Chondrocyte (in vitro differentiated cells): ENCODE measurements around the gene ABHD17C. TPM values are rescaled to one million over a fixed set of nuclear protein-coding genes. Genes with fewer than 3 reads are reported as not detected.
A peak's percentile ranks its signal among the peaks of the same experiment; 100 is the strongest.
"Not testable (repeated sequence)": the region's sequence is repeated elsewhere in the genome, so short reads cannot be mapped to it uniquely, and the experiment has no call there.

Experiments
- DNase-seq: peaks from one replicate; pipeline ENCODE4 v3.0.0; 2021; ENCODE audit warnings: mixed read lengths, low spot score
- H3K27ac Mint-ChIP-seq: one replicate; pipeline ENCODE4 v1.8.0; 2021; ENCODE audit warnings: mild to moderate bottlenecking, moderate library complexity, mixed read lengths; ENCODE audit not compliant: unreplicated experiment
- H3K27me3 Mint-ChIP-seq: 2 replicates; pipeline ENCODE4 v1.8.0; 2021; ENCODE audit warnings: low read depth, mixed read lengths
- H3K36me3 Mint-ChIP-seq: 2 replicates; pipeline ENCODE4 v1.8.0; 2021; ENCODE audit warnings: low read depth, mixed read lengths
- H3K4me1 Mint-ChIP-seq: 2 replicates; pipeline ENCODE4 v1.8.0; 2021; ENCODE audit warnings: low read depth, mild to moderate bottlenecking, mixed read lengths
- H3K4me3 Mint-ChIP-seq: one replicate; pipeline ENCODE4 v1.8.0; 2021; ENCODE audit warnings: mild to moderate bottlenecking, moderate library complexity, mixed read lengths; ENCODE audit not compliant: unreplicated experiment
- H3K9me3 Mint-ChIP-seq: 2 replicates; pipeline ENCODE4 v1.8.0; 2021; ENCODE audit warnings: low read depth, mixed read lengths
- CTCF ChIP-seq: fragments of 200-600 bp; sonication (generic); IDR thresholded peaks from 2 replicates; pipeline ENCODE4 v1.5.0; 2021; ENCODE audit warnings: antibody characterized with exemption, mild to moderate bottlenecking, moderate library complexity
- long read RNA-seq: library from polyadenylated mRNA; stranded (forward); transcript quantifications from one replicate; pipeline ENCODE4 v2.0.0, GENCODE V29; 2021
- total RNA-seq: library from RNA; stranded (reverse); gene quantifications from 3 replicates; pipeline ENCODE4 v1.2.1, GENCODE V29; 2021

ABHD17C gene
- total RNA-seq: 6.6 to 8.9 TPM (median 8.0 TPM) in 3 replicates
- long read RNA-seq, transcript ABHD17C-201 (3 exons, 2,368 nt): major isoform, 10 of 11 reads
- long read RNA-seq, partial matches to known transcripts: 0 of 11 reads
- long read RNA-seq, other reads (novel, unspliced or antisense): 1 of 11 reads

GRCh38 chr15:80695099-80695910 lies at the start of gene ABHD17C:
ABHD17C (plus strand) TSS chr15:80695310; CDS start chr15:80695430, 120 bp downstream.
- Mint-ChIP-seq H3K27me3 (no peaks in the 10 kb centered on the region), H3K4me1 (peaks cover 46% of the 10 kb centered on the region), H3K27ac (peak within 1 kb of the TSS; percentile 90), H3K4me3 (peak within 1 kb of the TSS; percentile 80), H3K9me3 (no peaks in the 10 kb centered on the region), H3K36me3 (no peaks in the 10 kb centered on the region)
- DNase-seq: no peak
- no peak for TF ChIP-seq CTCF

- Mint-ChIP-seq H3K27ac (no peak overlapping the region), H3K4me3 (no peak overlapping the region), H3K36me3 (peaks cover 3% of the 10 kb centered on the region), H3K9me3 (peaks cover 8% of the 10 kb centered on the region), H3K4me1 (no peaks in the 10 kb centered on the region), H3K27me3 (no peaks in the 10 kb centered on the region)
- TF ChIP-seq CTCF: no peak
- no peak for DNase-seq
These were observed 49.5 kb upstream of the ABHD17C start for GRCh38 chr15:80645494-80646065.

GRCh38 chr15:80647424-80647823 lies 47.7 kb upstream of the ABHD17C start:
- DNase-seq, H3K4me3 Mint-ChIP-seq, H3K4me1 Mint-ChIP-seq, H3K9me3 Mint-ChIP-seq, H3K27me3 Mint-ChIP-seq, H3K36me3 Mint-ChIP-seq, H3K27ac Mint-ChIP-seq: not testable (repeated sequence)

- no peak for TF ChIP-seq CTCF
- H3K27me3 Mint-ChIP-seq: peaks cover 10% of the 10 kb centered on the region
These were observed 40.8 kb upstream of the ABHD17C start for GRCh38 chr15:80654299-80654698.

GRCh38 chr15:80659375-80659774 lies 35.7 kb upstream of the ABHD17C start:
- DNase-seq: no peak
- H3K36me3 Mint-ChIP-seq: peaks cover 4% of the 10 kb centered on the region
- TF ChIP-seq CTCF: no peak
- peaks cover 2% of the 10 kb centered on the region for H3K9me3 Mint-ChIP-seq
- H3K4me1 Mint-ChIP-seq: no peaks in the 10 kb centered on the region
- H3K27ac Mint-ChIP-seq: no peak overlapping the region
- no peak overlapping the region for H3K4me3 Mint-ChIP-seq
- peaks cover 7% of the 10 kb centered on the region for H3K27me3 Mint-ChIP-seq

More at GRCh38 chr15:80654299-80654698, 40.8 kb upstream of the ABHD17C start:
- peaks cover 12% of the 10 kb centered on the region for H3K36me3 Mint-ChIP-seq
- no peak overlapping the region for H3K4me3 Mint-ChIP-seq
- no peak for DNase-seq
- no peaks in the 10 kb centered on the region for H3K4me1 Mint-ChIP-seq
- H3K27ac Mint-ChIP-seq: no peak overlapping the region
- H3K9me3 Mint-ChIP-seq: peaks cover 18% of the 10 kb centered on the region
